Anterior cingulate cortex (tissue), 58 donors: Measurements from ENCODE around the gene BET1L.

ENCODE experiments used
- DNase-seq, 58 donors: peaks; one replicate each; lab custom pipeline; 2025; lab: John Stamatoyannopoulos, UW

BET1L gene

DNA sequence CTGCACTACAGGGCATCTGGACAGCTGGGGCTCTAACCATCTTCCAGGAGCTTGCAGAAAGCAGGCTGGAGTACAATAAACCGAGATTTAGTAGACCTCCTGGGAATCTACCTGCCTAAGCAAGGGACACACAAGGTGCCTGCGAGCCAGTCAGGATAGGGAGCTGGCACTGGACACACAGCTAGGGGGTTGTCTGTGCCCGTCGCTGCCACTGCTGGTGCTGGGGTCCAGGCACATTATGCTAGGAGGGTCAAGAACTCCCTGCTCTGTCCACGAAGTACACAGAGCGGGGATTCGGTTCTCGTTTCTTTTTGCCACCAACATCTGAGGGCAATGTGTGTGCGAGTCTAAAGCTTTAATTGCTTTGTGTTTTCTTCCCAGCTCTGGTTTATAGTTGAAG lies 4.5 kb upstream of the BET1L start:
- no peak for DNase-seq

DNA sequence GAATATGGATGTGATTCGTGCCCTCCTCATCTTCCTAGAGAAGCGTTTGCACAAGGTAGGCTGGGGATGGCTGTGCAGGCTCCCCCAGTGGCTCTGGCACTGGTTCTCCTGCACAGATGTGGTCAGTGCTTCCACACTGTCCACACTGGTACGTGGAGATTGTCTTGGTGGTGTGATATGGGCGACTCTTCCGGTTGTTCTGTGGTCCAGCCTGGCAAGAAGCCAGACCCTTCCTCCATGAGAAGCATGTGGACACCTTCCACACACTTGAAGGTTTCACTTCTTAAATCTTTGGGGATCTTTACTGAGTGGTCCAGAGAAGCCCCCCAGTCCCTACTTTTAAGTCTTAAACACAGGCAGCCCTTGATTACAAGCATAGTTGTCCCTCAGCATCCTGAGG lies 4.1 kb upstream of the BET1L start:
- DNase-seq = no peak

DNA sequence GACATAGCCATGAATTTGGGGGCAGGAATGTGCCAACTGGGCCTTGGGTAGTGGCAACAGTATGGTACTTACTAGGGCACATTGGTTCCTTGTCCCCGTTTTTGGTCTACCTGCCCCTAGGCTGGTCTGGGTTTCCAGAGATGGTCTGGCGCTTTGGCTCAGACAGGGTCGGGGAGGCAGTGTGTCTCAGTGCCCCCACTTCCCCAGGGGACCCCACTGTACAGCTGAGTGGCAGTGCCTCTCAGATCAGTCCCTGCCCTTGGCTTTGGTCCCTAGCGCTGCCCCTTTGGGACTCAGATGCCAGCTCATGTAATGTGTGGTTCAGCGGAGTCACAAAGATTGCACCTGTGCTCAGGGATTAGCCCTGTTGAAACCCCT lies 3.6 kb upstream of the BET1L start:
- no peak for DNase-seq

DNA sequence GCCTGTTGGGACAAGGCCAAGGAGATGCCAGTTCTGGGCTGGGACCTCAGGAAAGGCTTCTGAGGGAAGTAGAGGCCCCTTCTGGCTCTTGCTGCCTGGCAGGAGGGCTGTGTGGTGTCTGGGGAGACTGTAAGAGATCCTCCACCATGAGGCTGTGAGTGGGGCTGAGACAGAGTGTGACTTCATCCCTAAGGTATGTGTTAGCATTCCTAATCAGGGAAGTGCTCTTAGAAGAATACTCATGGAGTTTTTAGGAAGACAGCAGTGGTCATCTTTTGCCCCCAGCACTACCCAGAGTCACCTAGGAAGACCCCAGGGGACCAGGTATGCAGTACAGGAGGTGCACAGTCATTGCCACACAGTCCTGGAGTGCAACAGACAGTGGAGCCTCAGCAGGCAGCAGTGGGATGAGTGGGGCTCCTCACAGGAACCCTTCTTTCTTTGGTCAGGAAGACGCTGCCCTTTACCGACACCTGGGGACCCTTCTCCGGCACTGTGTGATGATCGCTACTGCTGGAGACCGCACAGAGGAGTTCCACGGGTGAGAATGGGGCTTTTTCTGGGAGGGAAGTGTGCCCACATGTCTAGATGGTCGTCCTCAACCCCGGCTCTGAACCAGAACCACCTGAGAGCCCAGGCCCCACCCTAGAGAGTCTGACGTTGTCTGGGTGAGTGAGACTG lies 3.1 kb upstream of the BET1L start:
- no peak for DNase-seq

DNA sequence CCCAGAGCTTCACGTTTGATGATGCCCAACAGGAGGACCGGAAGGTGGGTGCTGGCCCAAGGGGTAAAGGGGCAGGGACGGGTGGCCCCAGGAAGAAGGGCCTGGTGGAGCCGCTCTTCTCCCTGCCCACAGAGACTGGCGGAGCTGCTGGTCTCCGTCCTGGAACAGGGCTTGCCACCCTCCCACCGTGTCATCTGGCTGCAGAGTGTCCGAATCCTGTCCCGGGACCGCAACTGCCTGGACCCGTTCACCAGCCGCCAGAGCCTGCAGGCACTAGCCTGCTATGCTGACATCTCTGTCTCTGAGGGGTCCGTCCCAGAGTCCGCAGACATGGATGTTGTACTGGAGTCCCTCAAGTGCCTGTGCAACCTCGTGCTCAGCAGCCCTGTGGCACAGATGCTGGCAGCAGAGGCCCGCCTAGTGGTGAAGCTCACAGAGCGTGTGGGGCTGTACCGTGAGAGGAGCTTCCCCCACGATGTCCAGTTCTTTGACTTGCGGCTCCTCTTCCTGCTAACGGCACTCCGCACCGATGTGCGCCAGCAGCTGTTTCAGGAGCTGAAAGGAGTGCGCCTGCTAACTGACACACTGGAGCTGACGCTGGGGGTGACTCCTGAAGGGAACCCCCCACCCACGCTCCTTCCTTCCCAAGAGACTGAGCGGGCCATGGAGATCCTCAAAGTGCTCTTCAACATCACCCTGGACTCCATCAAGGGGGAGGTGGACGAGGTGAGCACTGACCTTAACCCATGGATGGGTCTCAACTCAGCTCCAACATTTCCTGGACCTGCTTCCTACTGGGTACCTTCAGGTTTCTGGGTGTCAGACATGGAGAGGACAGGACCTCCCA lies 2.3 kb upstream of the BET1L start:
- no peak for DNase-seq

DNA sequence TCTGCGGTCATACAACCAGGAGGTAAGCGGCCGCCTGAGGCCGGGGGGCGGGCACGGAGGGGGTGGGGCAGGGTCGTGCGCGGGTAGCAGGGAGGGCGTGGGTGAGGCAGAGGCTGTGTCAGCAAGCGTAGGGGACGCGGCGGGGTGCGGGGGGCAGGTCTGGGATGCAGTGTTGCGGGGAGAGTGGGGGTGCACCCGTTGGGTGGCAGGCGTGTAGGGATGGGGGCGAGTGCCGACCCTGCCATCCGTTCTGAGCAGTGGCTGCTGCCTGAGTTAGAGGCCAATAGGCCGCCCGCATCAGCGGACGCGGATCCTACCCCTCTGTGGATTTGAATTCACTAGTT lies 1.7 kb upstream of the BET1L start:
- DNase-seq = peak in 2 of 58 donors; percentile 50 to 61

DNA sequence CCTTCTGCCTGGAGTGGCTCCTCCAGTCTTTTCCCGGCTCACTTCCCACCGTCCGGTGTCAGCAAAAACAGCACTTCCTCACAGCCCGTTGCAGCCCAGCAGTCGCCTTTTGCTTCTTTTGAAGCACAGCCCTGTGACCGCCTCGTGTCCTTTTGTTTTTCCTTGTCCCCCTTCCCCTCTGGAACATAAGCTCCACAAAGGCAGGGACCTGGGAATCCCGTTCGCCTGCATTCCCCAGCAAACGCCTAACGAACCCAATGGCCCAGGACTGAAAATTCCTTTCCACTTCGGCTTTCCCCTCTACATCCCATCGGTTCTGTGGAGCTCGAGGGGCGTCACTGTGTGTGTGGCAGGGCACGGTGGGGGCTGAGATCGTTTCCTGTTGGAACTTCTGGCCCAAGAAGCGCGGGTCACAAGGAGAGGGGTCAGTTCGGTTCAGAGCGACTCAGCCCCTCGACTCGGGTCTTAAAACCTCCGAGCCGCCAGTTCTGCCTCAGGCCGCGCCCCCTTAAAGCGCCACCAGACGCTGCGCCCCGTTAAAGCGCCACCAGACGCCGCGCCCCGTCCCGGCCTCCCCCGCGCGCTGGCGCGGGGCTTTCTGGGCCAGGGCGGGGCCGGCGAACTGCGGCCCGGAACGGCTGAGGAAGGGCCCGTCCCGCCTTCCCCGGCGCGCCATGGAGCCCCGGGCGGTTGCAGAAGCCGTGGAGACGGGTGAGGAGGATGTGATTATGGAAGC lies 1.1 kb upstream of the BET1L start:
- DNase-seq = peak in 54 of 58 donors; percentile 7 to 80 (median 58)

DNA sequence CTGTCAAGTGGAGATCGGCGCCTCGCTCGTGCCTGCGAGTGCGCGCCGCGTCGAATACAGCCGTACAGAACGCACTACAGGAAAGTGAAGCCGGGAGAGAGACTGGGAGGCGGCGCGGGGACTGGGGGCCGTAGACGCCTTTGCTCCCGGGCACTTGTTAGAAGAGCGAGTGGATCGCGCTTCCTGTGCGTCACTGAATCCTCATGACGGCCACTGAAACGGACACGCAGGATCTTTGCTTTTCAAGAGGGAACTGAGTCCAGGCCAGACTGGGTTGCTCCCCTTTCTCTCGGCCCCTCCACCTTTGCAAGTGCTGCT lies 623 bp upstream of the BET1L start:
- peak in 5 of 58 donors; percentile 54 to 74 (median 65) for DNase-seq

DNA sequence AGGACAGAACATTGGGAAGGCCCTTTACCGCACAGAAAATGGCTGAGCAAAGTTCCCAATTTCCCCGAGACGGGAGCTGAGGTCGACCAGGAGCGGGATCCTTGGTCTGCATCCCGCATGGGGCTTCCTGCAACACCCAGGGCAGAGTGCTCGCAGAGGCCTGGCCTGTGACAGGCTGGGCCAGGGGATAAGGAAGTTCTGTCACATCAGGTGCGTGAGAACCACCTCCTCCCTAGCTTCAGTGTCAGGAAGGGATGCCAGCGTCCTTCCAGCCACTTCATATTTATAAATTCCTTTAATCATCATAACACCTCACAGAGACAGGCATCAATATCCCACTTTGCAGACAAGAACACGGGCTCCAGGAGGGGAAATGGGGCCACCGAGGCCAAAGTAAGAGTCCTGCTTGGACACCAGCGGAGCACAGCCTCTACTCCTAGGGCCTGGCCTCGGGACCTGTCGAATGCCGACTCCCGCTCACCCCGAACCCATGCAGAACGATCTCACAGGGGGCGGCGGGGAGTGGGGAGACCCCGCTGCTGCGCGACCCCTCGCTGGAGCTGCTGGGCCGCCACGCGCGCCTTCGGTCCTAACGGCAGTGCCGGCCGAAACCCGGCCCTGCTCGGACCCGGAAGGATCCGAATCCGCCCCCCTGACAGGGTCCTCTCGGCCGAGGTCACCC lies 532 bp downstream of the BET1L start:
- no peak for DNase-seq

DNA sequence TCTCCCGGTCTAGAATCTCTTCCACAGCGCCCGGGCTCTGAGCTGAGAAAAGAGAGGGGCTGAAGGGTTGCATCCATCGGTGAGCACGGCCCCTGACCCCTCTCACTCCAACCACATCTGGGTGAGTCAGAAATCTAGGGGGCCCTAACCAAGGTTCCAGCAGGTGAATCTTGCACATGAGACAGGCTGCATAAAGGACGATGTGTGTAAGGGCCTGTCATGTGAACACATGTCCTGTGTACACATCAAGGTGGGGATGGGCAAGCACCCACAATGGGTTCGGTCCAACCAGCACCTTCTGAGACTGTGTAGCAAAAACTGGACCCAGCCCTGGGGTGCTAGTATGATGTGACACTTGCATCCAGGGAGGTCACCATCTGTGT lies 1.2 kb downstream of the BET1L start:
- no peak for DNase-seq

DNA sequence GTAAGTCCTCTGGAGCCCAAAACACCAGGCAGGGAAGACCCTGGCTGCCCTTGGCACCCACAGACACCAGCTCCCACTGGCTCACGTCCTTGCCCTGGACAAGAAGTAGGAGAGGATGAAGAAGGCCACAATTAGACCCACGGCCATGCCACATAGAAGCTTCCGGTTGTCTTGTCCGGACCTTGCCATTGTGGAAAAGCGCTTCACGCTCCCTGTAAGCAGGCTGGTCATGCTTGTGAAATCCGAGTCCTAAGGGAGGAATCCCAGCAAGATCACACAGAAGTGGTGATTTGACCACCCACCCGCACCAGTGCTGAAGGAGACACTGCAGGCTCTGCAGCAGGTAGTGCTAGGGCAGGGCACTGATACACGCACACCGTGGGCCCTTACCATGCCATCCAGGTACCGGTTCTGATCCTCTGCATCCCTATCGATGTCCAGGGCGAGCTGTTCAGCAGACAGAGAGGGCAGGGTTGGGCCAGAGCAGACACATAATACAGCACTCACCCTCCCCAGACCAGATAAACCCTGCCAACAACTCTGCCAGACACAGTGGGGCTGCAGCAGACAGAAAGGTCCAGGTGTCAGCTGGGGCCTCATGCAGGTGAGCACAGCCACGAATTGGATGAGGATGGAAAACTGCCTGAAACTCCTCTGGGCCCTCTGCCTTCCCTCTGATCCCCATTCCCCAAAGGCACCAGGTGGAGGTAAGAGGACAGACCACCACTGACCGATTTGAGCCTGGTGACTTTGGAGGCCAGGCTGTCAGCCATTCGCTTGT lies 1.8 kb downstream of the BET1L start:
- DNase-seq = no peak

DNA sequence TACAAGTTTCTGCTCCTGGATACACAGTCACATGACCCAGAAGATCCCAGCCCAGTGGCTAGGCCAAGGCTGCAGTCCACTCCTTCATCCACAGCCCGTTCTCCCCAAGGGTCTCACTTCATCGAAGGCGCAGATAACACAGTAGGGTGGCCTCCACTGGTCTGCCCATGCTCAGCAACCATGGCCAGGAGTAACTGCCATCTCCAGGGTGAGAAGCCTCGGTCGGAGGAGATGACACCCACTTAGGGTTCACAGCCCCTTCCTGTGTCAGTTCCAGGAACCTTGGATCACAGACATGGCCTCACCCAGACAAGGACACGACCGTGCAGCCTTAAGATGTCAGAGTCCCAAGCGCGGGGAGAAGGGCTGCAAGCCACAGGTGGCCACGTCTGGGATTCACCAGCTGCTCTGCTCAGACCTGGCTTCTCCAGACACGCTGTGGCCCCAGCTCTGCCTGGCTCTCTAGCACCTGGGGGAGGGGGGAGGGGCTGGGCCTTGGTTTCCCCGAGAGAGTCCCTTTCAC lies 2.6 kb downstream of the BET1L start:
- DNase-seq = no peak

DNA sequence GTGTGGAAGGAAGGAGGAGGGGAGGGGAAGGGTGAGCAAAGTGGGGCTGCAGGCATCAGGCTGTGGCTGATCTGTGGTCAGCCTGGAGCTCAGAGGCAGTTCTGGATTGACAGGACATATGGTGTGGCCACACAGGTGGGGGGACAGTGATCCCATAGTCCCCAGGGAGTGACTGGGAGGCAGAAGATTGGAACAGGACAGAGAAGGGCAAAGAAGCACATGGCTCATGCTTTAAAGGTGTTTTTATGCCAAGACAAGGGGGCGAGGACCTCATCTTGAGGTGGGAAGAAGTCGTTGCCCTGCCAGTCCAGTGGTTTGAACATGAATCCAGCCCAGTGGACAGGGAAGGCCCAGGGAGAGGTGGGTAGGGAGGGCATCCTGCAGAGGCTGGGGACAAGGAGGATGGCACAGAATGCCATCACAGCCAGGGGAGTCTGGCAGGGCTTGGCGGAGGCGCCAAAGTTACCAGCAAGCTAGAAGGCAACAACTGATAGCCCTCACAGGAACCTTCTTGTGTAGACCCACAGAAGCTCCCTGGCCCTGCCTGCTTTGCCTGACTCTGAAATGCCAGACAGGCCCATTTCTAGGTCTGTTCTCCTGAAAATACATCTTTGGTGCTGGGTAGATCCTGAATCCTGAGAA lies 3.1 kb downstream of the BET1L start:
- no peak for DNase-seq

DNA sequence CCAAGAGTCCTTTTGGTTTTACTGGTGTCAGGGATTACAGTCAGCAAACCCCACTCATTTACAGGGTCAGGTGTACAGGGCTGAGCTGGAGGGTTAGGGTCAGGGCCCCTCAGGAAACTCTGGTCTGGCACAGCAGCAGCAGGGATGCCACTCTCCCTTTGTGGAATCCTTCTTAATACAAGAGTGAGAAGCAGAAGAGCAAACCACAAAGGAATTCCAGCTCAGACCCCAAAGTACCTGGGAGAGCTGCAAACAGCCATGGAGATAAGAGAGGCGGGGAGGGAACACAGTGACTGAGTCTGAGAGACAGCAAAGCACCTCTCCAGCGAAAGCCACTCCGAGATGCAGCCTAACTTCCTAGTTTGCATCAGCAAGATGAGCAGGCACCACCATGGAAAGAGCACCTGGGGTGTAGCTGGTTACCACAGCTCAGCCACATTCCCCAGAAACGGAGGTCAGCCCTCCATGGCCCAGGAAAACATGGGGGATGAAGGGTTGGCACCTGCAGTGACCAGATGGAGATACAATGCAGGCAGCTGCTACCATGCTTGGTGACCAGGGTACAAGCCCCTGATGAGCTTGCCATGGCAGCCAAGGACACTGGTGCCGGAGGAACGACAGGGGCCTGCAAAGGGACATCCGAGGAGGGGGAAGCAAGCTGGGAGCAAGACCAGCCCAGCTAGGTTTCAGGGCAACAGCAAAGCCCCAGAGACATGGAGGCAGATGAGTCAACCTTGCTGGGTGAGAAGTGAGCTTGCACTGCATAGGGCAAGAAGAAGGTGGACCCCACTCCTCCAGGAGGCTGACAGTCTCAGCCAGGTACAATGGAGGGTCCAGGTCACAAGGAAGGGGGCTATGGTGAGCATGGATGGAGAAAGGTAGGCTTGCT lies 3.9 kb downstream of the BET1L start:
- no peak for DNase-seq

DNA sequence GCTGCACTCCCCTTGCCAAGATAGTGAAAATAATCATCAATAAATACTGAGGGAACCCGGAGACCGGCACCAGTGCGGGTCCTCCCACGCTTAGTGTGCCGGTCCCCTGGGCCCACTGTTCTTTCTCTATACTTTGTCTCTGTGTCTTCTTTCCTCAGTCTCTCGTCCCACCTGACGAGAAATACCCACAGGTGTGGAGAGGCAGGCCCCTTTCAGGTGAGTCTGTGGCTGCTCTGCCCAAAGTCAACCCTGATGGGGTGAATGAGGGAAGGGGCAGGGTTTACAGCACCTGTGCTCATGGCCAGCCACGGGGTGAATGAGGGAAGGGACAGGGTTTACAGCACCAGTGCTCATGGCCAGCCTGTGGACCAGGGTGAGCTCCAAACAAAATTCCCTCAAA lies 4.7 kb downstream of the BET1L start:
- DNase-seq = no peak

DNA sequence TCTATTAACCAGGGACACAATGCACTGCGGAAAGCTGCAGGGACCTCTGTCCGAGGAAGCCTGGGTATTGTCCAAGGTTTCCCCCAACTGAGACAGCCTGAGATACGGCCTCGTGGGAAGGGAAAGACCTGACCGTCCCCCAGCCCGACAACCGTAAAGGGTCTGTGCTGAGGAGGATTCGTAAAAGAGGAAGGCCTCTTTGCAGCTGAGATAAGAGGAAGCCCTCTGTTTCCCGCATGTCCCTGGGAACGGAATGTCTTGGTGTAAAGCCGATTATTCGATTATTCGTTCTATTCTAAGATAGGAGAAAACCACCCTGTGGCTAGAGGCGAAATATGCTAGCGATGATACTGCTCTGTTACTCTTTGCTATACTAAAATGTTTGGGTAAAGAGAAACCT lies 5.2 kb downstream of the BET1L start:
- no peak for DNase-seq

DNA sequence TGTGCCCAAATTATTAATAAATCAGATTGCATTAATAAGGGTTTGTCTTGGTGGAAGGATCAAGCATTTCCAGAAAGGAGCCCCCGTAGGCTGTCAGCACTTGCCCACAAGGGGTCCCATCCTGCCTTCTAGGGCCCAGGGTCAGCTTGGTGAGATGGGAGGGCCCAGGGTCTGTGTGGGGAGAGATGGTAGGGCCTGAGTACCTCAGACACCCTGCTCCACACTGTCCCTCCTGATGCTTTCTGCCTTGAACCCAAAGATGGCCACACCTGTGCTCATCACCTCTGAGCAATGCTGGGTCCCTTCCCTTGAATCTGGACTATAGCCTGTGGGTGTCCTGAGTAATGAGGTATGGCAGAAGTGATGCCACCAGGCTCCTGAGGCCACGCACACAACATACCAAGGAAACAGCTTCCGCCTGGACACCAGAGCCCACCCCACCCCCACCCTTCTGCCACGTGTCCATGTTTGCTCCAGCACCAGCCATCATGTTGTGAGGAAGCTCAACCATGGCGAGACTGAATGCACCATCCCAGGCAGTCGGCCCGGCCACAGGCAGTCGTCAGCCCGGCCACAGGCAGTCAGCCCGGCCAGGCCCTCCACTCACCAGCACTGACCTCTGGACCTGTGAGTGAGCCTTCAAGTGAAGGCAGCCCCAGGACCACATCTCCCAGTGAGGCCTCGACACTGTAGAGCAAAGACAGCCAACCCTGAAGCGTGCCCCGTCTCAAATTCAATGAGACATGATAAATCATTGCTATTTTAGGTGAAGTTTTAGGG lies 6.8 kb downstream of the BET1L start:
- DNase-seq = no peak

DNA sequence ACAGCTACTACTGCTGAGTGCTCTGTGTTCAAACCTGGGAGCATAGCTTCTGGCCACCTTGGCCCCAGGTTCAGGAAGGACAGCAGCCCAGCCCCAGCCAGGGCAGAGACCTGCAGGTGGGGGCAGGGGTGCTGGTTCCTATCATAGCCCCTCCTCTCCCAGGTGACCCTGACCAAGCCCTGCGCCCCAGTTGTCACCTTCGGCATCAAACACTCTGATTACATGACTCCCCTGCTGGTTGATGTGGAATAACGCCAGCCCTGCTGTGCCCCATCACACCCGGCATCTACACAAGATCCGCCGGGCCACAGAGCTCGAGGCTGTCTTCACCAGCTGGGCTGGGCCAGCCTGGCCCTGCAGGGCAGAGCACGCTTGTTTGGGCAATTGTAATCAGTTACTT lies 7.4 kb downstream of the BET1L start:
- no peak for DNase-seq
